ENCODE measurements around the gene CNIH4.
"Not testable (repeated sequence)": the region's sequence is repeated elsewhere in the genome, so short reads cannot be mapped to it uniquely, and the experiment has no call there.

Gene CNIH4

GRCh38 chr1:224356685-224357625, at the start of gene CNIH4:
TSS of gene CNIH4 (plus strand) at chr1:224356879. CDS start at chr1:224356925, 46 bp downstream.
- DNase-seq (ENCODE audit: low read depth in 2 of 2) = peak; percentile 87 to 89

- no peak for DNase-seq (ENCODE audit: low read depth in 2 of 2)
Observed at GRCh38 chr1:224308064-224308463, 48.6 kb upstream of the CNIH4 start.

GRCh38 chr1:224311503-224311902, 45.2 kb upstream of the CNIH4 start:
- not testable (repeated sequence) for DNase-seq (ENCODE audit: low read depth in 2 of 2)

DNA sequence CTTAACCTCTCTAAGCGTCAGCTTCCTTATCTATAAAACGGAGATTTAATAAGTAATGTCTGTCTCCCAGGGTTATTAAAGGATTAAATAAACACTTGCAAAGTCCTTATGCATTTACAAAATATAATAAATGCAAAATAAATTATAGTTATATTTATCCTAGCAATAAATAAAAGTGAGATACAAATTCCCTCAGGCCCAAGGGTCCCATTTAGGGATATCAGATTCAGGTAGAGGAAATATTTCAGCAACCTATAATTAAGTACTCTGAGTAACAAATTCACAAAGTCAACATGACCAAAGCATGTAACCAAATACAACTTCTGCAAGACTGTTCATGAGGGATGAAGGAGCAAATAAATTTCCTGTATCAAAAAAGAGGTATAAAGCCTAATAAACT, 44.7 kb upstream of the CNIH4 start:
- DNase-seq (ENCODE audit: low read depth in 2 of 2) = no peak

DNA sequence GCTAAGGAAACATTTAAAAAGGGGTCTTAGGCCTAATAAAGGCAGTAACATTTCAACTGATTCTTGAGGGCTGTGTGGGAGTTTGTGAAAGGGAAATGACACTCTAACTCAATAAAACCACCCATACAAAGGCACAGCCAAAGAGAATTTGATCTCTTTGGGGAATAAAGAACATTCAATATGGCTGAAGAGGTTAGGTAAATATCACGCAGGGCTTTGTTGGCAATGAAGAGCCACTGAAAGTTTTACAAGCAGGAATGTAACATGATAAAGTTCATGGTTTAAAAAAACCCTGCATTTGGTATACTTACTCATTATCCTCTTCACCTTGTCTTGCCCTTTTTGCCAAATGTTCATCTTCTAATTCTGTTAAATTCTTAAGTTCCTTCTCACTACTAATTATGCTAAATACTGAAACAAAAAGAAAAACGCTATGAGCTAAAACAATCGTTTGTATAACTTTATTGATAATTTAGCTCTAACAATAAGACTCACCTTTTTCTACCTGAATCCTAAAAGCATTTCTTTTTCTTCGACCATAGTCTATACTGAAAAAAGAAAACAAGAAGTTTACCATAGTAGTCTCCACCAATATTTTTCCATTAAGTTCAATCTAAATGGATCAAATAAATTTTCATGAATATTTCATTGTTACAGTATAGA, 39.2 kb upstream of the CNIH4 start:
- DNase-seq (ENCODE audit: low read depth in 2 of 2) = no peak

- no peak for DNase-seq (ENCODE audit: low read depth in 2 of 2)
Observed at GRCh38 chr1:224321706-224322105, 35.0 kb upstream of the CNIH4 start.

- no peak for DNase-seq (ENCODE audit: low read depth in 2 of 2)
Observed at GRCh38 chr1:224325959-224326358, 30.7 kb upstream of the CNIH4 start.

- no peak for DNase-seq (ENCODE audit: low read depth in 2 of 2)
Observed at GRCh38 chr1:224328644-224329043, 28.0 kb upstream of the CNIH4 start.

- DNase-seq (ENCODE audit: low read depth in 2 of 2) = no peak
Observed at GRCh38 chr1:224329484-224329841, 27.2 kb upstream of the CNIH4 start.

DNA sequence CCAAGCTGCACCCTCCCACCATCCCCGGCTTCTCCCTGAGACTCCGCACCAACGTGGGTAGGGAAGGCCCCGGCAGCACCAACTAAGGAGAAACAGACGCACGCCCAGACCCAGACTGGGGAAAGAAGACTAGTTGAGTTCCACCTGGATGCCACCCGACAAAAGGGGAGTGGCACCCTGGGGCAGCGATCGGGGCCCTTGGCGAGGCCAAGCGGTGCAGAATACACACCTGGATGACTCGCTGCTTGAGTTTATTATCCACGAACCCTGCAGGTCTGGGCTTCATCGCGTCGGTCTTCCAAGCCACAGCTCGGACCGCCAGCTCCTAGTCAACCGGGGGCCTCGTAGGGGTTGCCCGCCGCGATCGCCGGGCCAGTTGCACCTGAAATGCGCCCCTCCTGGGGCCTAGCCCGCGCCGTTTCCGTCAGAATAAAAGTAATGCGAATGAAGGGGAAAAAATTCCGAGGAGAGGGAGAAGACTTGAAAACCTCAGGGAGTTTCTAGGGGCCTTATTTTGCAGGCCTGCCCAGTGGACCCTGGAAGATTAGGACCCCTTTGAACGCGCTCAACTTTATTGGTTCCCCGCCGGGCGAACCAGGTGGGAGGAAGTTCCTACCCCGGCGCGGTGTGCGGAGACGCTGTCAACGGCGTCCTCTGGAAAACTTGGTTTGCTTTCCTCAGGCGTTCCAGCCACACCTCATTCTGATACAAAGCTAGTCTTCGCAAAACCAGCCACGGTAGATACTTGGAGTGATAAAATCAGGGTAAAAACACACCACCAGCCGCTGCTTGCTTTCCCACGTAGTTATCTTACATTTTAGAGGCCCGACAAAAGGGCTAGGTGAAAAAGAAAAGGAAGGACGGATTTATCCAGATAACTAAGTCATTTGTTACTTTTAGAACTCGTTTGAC, 26.6 kb upstream of the CNIH4 start, which contains the start of gene NVL:
Gene NVL, minus strand, starts transcription at position 331 of the 912 bp plus-strand sequence. Its CDS starts 45 bp downstream, at position 286.
- peak; percentile 69 to 73 for DNase-seq (ENCODE audit: low read depth in 2 of 2)

DNA sequence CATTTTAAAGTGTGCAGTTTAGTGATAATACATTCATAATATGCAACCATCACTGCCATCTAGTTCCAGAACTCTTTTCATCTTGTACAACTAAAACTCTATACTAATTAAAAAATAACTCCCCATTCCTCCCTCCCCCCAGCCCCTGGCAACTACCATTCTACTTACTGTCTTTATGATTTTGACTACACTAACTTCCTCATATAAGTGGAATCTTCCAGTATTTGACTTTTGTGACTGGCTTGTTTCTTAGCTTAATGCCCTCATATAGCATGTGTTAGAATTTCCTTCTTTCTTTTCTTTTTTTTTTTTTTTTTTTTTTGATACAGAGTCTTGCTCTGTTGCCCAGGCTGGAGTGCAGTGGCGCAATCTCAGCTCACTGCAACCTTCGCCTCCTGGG, 25.4 kb upstream of the CNIH4 start:
- DNase-seq (ENCODE audit: low read depth in 2 of 2) = no peak

DNA sequence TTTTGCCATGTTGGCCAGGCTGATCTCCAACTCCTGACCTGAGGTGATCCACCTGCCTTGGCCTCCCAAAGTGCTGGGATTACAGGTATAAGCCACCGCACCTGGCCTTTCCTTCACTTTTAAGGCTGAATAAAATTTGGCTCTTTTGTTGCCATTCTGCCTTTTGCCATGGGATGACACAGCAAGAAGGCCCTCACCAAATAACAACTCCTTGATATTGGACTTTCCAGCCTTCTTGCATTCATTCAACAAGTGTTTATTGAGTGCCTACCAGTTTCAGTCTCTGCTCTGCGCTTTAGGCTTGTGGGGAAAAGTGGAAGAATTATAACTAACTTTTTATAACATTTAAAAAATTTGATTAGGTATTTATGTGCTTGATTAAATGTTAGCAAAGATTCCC, 24.9 kb upstream of the CNIH4 start:
- DNase-seq (ENCODE audit: low read depth in 2 of 2) = no peak

- DNase-seq (ENCODE audit: low read depth in 2 of 2) = no peak
Observed at GRCh38 chr1:224333309-224333926, 23.3 kb upstream of the CNIH4 start.

DNA sequence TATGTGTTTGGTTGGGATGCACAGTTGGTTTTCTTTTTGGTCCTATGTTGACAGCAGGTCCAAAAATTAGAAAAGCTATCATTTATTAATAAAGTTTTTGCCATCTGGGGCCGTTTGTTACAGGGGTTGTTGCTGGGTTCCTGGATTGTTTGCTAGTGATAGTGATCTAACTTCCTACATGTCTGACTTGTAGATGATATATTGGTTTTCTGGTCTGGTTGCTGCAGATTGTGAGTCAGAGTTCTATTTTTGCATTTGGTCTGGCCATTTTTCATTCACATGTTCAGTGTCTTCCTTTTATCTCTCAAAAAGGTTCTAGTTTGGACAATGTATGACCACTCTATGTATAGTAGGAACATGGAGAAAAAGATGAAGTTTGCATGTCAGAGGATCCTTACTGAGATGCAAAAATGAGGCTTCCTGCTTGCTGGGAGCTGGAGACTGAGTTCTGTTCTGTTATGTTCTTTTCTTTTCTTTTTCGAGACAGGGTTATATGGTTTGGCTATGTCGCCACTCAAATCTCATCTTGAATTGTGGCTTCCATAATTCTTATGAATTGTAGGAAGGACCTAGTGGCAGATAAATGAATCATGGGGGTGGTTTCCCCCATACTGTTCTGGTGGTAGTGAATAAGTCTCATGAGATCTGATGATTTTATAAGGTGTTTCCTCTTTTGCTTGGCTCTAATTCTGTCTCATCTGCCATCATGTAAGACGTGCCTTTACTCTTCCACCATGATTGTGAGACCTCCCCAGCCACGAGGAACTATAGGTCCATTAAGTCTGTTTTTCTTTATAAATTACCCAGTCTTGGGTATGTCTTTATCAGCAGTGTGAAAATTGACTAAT, 22.5 kb upstream of the CNIH4 start:
- DNase-seq (ENCODE audit: low read depth in 2 of 2) = no peak

GRCh38 chr1:224338150-224338838, 18.4 kb upstream of the CNIH4 start:
- DNase-seq (ENCODE audit: low read depth in 2 of 2) = no peak

GRCh38 chr1:224339442-224340033, 17.1 kb upstream of the CNIH4 start:
- DNase-seq (ENCODE audit: low read depth in 2 of 2) = no peak

DNA sequence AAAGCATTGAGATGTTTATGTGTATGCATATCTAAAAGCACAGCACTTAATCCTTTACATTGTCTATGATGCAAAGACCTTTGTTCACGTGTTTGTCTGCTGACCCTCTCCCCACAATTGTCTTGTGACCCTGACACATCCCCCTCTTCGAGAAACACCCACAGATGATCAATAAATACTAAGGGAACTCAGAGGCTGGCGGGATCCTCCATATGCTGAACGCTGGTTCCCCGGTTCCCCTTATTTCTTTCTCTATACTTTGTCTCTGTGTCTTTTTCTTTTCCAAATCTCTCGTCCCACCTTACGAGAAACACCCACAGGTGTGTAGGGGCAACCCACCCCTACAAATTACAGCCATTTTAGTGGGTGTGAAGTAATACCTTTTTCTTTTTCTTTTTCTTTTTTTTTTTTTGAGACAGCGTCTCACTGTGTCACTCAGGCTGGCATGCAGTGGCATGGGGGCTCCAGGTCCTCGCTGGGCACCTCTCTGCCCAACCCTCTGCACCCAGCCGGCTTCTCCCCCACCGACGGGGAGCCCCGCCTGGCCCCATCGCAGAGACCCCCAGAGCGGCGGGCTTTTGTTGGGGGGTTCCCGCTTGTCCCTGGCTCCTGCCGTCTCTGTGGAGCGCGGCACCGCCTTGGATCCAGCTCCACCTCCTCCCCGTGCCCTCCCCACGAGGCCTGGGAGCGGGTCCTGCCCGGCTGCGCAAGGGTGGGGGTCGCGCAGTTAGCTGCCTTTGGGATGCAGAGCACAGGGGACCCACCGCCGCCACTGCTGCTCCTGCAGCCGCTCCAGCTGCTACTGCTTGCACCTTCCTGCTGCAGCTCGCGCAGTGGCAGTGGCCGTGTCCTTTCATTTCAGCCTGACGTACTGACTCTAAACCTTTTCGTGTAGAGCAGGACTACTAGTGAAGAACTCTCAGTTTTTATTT, 16.0 kb upstream of the CNIH4 start:
- DNase-seq (ENCODE audit: low read depth in 2 of 2) = peak in 1 of 2 donors; percentile 14

DNA sequence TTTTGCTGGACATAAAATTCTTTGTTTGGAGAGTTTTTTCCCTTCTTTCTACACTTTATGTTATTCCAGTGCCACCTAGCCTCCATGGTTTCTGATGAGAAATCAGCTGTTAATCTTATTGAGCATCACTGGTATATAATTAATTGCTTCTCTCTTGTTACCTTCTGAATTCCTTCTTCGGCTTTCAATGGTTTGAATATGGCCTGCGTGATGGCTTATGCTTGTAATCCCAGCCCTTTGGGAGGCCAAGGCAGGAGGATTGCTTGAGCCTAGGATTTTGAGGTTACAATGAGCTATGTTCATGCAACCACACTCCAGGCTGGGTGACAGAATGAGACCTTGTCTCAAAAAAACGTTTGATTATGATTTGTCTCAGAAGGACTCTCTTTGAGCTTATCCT, 13.0 kb upstream of the CNIH4 start:
- DNase-seq (ENCODE audit: low read depth in 2 of 2) = no peak
